Dermis blood vessel endothelial cell (primary cell): Measurements from ENCODE around the gene HLCS. TPM values are rescaled to one million over a fixed set of nuclear protein-coding genes. Genes with fewer than 3 reads are reported as not detected.

Source experiments
- DNase-seq: peaks from one replicate; pipeline ENCODE4 v3.0.0; 2010
- total RNA-seq: library from RNA; depleted of rRNA; stranded (reverse); fragments of >200 nt; gene quantifications from 2 replicates; pipeline ENCODE4 v1.2.3, GENCODE V29; 2014

The HLCS gene
- total RNA-seq, 1 donor from 2014 or later = 14.3 TPM

DNA sequence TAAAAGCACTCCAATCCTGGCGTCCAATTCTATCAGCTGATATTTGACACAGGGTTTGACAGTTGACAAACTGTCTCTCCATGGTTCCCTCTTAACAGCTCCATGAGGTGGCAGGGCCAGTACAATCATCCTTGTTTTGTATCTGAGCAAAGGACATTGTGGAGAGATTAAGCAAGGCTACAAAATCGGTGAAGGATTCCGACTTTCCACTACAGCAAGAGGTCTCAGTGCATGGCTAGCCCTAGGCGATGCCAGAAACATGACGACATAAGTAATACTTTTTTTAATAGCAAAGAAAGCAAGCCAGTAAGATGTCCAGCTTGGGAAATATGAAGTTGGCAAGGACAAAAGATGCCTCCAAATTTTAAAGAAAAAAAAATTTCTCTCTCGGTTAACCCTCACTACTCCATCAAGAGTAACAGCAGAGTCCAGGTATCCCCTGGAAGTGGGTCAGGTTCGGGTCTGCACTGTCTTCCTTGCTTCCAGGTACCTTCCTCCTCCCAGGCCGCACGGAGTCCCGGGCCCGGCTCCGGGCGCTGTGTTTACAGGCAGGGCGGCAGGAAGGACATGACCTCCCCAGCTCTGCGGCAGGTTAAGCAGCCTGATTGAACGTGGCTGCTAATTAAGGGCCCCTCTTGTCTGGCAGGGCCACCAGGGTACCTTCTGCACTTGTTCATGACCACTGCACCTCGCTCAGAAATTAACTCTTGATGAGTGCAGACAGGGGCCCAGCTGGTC is 161.4 kb downstream of the HLCS start:
- no peak for DNase-seq

DNA sequence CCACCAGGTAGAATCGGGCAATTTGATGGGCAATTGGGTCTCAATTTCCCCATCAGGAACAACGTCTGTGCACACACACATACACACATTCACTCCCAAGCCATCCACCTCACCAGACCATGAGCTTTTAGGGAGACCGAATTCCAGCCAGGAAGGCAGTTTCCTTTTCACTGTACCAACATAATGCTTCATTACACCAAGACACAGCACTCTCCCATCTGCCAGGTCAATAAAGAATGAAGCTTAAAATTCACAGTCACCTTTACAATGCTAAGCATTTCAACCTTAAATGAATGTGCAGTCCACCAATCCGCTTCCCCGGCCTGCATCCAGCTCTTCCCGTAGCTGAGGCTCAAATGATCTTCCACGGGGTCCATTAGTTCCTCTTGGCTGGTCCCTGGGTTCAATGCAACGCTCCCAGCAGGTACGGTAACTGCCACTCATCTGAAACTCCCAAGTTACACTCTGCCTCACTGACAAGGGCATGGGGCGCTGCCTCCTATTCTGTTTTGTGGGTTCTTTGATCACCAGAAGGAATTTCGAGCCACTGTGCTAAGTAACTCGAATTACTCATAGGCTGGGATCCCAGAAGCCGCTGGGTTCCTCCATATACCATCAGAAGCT is 162.5 kb downstream of the HLCS start:
- no peak for DNase-seq

DNA sequence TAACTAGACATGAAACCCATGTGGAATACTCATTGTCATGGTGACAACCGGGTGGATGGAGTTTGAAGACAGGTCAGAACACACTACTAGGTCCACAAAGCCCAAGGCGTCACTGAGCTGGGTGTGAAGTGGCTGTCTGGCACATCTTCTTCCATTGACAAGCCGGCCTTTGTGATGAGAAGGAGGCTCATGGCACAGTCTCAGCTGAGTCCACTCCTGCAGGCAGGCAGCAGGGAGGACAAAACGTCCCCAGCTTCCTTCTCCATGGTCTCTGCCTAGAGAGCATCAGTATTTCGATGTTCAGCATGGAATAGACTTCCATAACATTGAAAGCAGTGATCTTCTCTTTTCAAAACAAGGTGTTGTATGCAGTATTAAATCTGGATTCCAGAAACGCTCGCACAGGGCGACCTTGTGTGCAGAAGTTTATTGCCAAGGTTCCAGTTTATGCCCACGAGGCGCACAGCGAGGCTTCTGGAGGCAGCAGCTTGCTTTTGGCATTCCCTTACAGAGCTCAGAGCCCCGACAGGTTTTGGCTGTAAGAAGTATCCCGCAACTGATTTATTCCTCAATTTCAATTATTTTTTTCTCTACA is 163.3 kb downstream of the HLCS start:
- no peak for DNase-seq

DNA sequence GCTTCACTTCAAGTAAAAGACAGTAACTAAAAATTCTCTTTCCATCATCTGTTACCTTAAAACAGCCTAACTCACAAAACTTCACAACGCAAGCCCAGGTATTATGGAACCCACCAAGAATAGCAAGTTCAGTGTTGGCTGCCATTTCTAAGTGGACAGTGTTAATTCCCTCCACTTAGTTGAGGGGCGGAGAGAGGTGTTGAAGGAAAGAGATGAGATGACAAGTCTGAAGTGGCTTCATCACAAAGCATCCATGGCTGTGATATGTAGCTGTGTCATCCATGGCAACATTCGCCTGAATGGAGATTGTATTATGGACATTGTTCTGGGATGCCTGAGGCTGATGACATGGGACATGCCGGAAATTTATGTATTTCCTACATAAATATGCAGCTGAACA is 165.7 kb downstream of the HLCS start:
- no peak for DNase-seq

DNA sequence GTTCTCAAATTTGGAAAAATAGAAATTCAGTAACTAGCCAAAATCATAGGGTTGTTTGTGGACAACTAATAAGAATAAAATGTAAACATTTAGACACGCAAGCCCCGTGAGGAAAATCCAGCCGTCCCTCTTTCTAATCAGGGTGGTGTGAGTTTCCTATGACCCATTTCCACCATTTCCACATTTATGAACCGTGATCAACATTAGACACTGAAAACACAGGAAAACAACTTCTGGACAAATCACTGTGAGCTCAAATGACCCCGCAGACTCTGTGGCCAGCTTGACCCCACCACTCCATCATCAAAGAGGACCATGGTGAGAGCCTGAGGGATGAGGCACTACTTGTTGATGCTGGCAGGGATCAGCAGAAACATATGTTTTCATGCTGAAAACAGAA is 166.6 kb downstream of the HLCS start:
- DNase-seq = peak; percentile 79

DNA sequence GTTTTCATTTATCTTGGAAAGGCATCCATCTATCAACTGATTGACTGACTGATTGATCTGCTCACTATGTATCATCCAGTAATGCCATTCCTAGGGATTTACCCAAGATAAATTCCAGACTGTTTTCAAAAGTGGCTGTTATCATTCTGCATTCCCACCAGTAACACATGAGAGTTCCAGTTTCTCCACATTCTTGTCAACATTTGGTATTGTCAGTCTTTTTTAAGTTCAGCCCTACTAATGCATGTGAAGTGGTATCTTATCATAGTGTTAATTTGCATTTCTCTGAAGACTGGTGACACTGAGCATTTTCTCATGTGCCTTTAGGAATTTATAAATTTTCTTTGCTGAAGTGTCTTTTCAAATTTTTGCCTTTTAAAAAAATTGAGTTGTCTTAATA is 168.0 kb downstream of the HLCS start:
- no peak for DNase-seq

DNA sequence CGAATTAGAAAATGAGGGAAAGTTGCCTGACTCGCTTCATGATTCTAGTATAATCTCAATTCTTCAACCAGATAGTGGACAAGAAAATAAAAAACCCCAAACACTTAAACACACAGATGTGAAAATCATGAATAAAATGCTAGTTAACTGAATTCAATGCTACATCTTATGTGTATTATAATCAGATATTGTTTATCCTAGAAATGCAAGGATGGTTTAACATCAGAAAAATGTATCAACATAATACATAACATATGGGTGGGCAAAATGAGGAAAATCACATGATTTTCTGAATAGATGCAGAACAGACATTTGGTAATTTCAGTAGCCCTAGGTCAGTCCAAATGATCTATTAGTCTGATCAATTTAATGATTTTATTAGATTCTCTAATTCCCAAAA is 170.4 kb downstream of the HLCS start:
- DNase-seq = no peak

DNA sequence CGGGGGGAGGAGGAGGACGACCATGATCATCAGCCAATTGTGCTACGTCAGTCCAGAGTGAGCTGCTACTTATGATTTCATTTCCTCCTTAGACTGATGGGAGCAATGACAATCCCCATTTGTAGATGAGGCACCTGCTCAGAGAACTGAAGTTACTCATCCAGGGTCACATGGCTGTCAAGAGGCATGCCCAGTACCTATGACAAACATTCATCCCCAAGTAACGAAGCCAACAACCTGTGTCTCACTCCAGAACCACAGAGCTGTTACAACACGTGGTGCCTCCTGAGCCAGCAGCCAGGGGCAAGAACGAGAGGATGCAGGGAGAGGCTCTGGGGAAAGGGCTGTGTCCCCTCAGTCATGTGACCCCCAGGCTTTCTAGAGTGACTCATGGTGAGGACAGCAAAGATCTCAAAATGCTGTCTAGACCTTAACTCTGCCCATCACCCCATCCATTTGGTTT is 173.9 kb downstream of the HLCS start:
- DNase-seq = peak; percentile 35

DNA sequence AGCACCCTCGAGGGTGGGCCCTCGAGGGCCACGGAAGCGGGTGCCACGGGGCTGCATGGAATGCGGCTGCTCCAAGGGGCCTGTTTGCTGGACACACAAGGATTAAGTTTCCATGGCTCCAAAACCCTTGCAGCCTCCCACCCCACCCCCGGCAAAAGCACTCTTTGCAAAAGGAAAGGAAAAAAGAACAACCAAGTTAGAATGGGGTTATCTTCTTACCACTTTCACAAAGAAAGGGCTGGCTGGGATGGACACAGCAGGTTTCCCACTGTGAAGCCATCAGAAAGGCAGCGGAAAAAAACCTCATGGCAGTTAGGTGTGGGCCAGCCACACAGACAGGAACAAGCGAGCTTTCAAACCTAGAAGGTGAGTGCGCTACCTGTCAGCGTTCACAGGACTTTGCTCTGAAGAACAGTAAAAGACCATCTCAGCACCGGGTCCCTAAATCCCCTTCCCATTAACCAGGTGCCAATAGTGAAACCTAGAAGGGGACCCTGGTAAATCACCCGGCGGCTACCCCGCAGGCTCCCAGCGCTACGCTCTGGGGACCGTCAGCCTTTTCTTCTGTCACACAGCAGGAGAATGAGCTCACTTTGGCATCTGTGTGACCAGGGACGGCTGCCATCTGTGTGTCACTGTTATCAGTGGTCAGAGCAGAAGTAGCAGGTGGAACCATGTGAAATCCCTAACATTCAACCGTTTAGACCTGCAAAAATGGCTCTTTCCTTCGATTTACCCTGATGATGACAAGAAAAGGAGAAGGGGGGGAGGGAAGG is 174.6 kb downstream of the HLCS start:
- no peak for DNase-seq

DNA sequence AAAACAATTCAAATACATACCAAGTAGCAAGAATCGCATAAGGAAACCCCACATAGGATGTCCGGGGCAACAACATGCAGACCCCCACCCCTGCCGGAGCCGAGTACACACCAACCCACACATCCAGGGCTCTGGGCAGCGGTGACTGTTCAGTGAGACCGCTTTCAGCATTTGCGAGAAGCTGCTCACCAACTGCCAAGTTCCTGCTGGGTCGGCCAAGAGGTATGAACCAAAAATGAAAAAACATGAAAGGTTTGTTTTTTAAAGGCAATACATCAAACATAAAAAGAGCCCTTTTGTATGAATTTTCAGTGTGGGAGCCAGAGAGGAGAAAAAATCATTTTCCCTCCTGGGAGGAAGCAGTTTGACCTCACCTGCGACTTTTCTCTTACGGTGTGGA is 175.3 kb downstream of the HLCS start:
- DNase-seq = no peak

DNA sequence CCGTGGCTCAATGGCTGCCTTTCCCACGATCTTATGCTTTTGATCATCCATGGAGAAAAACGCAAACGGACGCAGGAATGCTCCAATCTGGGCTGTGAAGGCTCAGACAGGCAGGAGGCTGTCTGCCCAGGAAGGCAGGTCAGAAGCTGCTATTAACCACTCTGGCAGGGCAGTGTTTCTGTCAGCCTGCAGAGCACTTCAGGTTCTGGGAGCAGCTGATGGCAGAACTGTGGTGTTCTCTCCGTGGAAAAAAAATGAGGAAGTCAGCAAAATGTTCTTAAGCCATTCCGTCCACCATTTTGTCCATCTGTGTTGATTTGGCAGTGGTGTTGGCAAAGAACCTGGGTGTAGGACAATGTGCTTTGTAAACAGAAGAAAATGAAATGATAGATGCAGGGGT is 175.9 kb downstream of the HLCS start:
- no peak for DNase-seq

DNA sequence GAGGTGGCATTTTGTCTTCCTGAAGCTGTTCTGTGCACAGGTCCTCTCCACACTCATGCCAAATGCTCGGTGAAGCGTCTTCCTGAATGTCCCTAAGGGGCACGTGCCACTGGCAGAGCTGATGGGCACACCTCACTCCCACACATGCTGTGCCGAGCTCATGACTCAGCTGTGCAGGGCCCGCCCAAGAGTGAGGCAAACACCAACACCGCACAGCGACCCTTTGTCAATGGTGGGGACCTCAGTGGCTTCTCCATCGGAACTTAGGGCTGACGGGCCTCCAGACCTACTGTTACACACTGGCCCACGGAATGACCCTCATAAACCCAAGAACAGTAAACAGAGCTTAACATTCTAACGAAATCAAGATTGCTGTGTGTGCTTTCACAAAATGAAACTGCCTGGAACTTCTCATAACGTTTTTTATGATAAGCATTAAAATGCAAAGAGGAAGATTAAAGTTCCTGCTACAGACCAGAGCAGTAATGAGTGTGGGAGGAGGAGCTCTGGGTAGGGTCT is 178.3 kb downstream of the HLCS start:
- DNase-seq = peak; percentile 64

DNA sequence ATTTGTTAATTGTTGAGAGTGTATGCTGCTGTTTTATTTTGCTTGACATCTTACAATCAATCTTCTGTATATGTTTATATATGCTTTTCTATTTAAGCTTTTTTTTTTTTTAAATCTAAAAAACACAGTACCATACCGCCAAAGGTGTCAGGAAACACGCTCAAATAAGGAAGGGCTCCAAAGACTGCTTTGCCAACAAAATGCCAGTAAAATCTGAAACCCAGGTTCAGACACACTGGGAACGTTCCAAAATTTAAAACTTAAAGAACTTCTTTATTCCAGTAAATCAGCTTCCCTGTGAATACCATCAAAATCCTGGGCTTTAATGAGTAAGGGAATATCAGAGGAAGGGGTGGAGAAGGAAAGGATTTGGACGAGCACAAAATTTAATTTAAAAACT is 180.3 kb downstream of the HLCS start:
- no peak for DNase-seq

DNA sequence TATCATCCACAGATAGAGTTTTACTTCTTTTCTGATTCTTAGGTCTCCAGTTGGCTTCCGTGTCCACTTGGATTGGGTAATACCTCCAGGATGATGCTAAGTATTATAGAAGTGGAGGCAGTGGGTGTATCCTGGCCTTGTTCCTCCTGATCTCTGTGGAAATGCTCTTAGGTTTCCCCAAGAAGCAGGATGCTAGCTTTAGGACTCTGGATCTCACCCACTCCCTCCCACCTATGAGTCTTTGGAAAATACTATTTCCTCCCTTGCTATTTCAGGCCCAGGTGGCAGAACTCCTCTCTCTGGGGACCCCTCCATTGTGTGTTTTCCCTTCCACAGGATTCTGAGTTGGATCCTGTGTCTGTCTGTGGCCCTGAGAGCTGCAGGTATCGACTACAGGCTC is 180.9 kb downstream of the HLCS start:
- DNase-seq = no peak

DNA sequence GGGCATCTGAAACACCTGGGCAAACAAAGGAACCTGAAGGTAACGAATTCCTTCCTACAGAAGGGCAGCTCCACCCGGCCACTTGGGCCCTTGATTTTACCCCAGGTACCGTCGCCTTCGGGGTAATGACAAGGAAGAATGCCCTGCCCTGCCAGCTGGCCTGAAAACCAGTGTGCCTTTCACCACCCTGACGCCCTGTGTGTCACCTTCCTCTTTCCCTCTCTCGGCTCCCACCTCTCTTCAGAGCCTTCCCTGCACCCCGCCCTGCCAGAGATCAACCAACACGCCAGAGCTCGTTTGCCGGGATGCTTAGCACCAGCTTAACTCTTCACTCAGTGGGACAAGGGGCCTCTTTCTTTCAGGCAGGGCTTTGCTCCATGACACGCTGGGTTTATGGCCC is 181.5 kb downstream of the HLCS start:
- DNase-seq = no peak

DNA sequence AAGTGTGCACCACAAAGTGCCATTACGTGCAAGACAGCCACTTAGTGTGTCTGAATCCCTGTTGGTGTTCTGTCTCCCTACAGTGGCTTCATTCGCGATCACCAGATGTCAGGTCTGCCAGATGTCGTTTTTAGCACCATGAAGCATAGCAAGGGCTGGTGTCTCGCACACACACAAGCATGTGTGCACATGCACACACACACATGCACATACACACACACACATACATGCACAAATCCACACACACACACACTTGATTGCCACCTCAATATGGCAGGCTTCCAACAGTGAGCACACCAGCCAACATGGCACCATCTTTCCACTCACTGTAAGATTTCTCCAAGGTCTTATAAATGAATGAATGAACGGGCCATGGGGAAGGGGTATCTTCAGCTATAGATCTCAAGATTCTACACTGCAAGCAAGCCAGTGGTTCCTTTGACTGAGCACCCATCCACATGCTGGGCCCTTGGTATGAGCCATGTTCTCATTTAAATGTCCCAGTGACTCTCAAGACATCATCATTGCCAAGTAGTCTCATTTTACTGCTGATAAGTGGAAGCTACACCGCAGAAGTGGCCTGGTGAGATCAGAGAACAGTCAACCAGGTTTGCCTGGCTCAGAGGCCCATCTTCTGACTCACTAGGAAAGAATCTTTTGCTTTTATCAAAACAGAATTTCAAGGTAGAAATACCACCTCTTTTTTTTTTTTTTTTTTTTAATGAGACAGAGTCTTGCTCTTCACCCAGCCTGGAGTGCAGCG is 182.7 kb downstream of the HLCS start:
- peak; percentile 46 for DNase-seq

DNA sequence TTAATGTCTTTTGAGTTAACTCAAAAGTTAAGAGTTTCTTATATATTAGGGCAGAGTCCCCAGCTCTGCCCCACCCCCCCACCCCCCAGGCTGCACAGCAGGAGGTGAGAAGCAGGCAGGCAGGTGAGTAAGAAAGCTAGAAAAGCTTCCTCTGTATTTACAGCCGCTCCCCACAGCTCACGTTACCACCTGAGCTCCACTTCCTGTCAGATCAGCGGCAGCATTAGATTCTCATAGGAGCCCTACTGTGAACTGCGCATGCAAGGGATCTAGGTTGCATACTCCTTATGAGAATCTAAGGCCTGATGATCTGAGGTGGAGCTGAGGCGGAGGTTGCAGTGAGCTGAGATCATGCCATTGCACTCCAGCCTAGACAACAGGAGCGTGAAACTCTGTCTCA is 185.6 kb downstream of the HLCS start:
- no peak for DNase-seq

DNA sequence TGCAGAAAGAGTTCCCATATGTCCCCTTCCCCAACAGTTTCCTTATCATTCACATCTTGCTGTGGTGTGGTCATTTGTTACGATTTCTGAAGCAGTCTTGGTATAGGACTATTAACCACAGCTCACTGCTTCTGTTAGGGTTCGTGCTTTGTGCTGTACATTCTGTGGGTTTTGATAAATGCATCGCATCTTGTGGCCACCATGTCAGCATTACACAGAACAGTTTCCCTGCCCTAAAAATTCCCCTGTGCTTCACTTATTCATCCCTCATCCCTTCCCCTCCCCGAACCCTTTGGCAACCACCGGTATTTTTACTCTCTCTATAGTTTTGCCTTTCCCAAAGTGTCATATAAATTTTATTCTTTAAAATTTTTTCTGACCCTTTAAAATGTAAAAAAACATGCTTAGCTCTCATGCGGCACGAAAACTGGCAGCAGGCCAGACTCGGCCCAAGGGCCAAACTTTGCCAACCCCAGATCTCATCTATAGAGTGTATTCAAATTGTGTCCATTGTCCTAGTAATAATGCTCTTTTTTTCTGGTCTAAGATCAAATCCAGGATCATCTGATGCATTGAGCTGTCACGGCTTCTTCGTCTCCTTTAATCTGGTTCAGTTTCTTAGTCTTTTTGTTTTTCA is 189.4 kb downstream of the HLCS start:
- DNase-seq = no peak

DNA sequence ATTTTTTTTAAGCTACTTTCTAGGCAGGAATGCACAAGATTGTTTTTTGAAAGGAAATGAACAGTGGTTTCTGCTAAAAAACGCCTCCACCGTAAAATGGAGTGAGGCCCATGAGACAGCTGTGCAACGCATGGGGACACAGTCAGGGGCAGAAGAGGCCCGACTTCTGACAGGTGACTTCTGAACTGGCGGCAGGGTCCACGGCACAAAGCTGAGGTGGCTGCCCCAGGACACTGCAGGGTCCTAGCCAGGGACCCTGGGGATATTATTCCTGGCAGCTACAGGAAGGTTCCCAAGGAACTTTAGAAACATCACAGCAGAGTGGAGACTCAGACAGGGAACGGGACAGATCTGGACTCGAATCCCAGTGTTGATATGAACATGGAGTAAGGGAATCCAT is 192.5 kb downstream of the HLCS start:
- no peak for DNase-seq

DNA sequence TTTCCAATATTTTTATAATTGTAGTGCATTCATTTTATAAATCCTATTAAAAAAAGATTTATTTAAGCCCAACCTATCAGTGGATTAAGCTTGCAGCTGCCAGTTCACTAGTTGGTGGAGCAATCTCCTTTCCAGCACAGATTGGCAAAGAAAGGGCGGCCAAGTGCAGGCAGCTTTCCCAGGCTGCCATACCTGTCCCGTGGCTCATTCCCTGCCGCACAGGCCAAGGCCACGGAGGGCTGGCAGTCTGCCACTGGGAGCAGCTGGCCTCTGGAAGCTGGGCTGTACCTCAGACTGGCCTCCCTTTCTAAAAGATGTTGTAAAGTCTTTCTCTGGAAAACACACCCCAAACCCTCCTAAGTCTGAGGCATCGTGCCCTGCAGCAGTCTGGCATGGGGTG is 193.4 kb downstream of the HLCS start:
- DNase-seq = peak; percentile 52

DNA sequence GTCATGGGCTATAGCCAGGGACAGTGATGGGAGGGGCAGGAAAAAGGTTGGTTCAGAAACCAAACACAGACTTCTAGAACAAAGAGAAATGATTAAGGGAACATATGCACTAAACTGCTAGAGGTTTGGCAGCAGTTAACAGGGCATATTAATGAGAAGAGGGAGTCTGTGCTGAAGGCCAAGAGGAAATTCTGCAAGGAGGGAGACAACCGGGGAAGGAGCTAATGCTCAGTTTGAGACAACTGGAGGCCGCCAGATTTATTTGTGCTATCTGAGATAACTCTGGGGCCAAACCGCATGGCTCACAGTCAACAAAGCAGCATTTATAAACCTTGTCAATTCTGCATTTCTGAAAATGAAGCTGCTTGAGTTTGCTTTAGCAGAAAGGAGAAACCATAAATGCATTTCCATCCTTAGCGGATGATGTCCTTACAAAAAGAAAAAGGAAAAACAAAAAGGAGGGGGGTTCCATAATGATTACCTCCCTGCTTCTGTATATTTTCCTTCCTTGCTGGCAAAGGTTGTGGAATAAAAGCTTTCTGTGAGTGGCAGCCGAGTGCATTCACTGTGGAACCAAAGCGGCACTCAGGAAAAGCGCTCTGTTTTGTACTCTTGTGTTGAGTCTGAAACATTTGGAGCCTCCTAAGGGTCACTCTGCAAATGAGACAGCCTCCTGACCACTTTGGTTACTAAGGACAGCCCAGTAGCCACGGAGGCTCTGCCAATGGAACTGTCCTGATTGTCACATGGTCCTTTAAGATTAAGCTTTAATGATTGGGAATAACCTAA is 197.2 kb downstream of the HLCS start:
- peak; percentile 28 for DNase-seq
